IPS-18a (cell line): ENCODE data around the gene CDH22.

Experiments
- H3K27ac ChIP-seq: one replicate; pipeline ENCODE4 v1.5.1; 2013; ENCODE audit warnings: low read length
- H3K27me3 ChIP-seq: one replicate; pipeline ENCODE4 v1.6.1; 2013; ENCODE audit warnings: mild to moderate bottlenecking, low read length; ENCODE audit not compliant: control insufficient read depth, insufficient read depth
- H3K36me3 ChIP-seq: one replicate; pipeline ENCODE4 v1.6.1; 2013; ENCODE audit warnings: low read depth, low read length; ENCODE audit not compliant: control insufficient read depth
- H3K4me1 ChIP-seq: one replicate; pipeline ENCODE4 v1.6.1; 2013; ENCODE audit warnings: low read depth, low read length; ENCODE audit not compliant: control insufficient read depth
- H3K4me3 ChIP-seq: one replicate; pipeline ENCODE4 v1.5.1; 2013; ENCODE audit warnings: low read length
- H3K9ac ChIP-seq: one replicate; pipeline ENCODE4 v1.6.1; 2013; ENCODE audit warnings: mild to moderate bottlenecking, low read length, moderate library complexity
- H3K9me3 ChIP-seq: one replicate; pipeline ENCODE4 v1.6.1; 2013; ENCODE audit warnings: low read depth, low read length; ENCODE audit not compliant: control insufficient read depth

Gene CDH22

GRCh38 chr20:46213946-46214823 is 94.1 kb downstream of the CDH22 start:
- H3K4me1 ChIP-seq, result peaks cover 12% of the 10 kb centered on the region
- no peaks in the 10 kb centered on the region for H3K27me3 ChIP-seq
- no peaks in the 10 kb centered on the region for H3K36me3 ChIP-seq
- H3K9me3 ChIP-seq, result no peaks in the 10 kb centered on the region
- no peak overlapping the region for H3K9ac ChIP-seq
- H3K4me3 ChIP-seq, result no peak overlapping the region
- H3K27ac ChIP-seq, result no peak overlapping the region

- Histone ChIP-seq H3K9ac (no peak overlapping the region), H3K4me3 (no peak overlapping the region), H3K4me1 (peaks cover 12% of the 10 kb centered on the region), H3K27me3 (no peaks in the 10 kb centered on the region), H3K27ac (no peak overlapping the region), H3K36me3 (no peaks in the 10 kb centered on the region), H3K9me3 (no peaks in the 10 kb centered on the region)
These were observed 95.4 kb downstream of the CDH22 start for GRCh38 chr20:46212876-46213275.

- H3K27me3 ChIP-seq, result no peaks in the 10 kb centered on the region
- no peak overlapping the region for H3K9ac ChIP-seq
- H3K4me1 ChIP-seq, result peaks cover 12% of the 10 kb centered on the region
- no peak overlapping the region for H3K4me3 ChIP-seq
- H3K9me3 ChIP-seq, result no peaks in the 10 kb centered on the region
- no peak overlapping the region for H3K27ac ChIP-seq
- H3K36me3 ChIP-seq, result no peaks in the 10 kb centered on the region
These were observed 96.0 kb downstream of the CDH22 start for GRCh38 chr20:46212252-46212651.

- no peak overlapping the region for H3K9ac ChIP-seq
- no peaks in the 10 kb centered on the region for H3K27me3 ChIP-seq
- no peak overlapping the region for H3K4me3 ChIP-seq
- H3K9me3 ChIP-seq, result no peaks in the 10 kb centered on the region
- no peaks in the 10 kb centered on the region for H3K36me3 ChIP-seq
- H3K27ac ChIP-seq, result no peak overlapping the region
- H3K4me1 ChIP-seq, result peaks cover 10% of the 10 kb centered on the region
These were observed 97.0 kb downstream of the CDH22 start for GRCh38 chr20:46211331-46211722.

GRCh38 chr20:46210672-46211330 is 97.5 kb downstream of the CDH22 start:
- no peaks in the 10 kb centered on the region for H3K36me3 ChIP-seq
- no peak overlapping the region for H3K9ac ChIP-seq
- peaks cover 6% of the 10 kb centered on the region for H3K4me1 ChIP-seq
- no peak overlapping the region for H3K4me3 ChIP-seq
- H3K27me3 ChIP-seq, result no peaks in the 10 kb centered on the region
- no peak overlapping the region for H3K27ac ChIP-seq
- H3K9me3 ChIP-seq, result no peaks in the 10 kb centered on the region

- Histone ChIP-seq H3K27ac (no peak overlapping the region), H3K9me3 (no peaks in the 10 kb centered on the region), H3K27me3 (no peaks in the 10 kb centered on the region), H3K4me3 (no peak overlapping the region), H3K9ac (no peak overlapping the region), H3K4me1 (no peaks in the 10 kb centered on the region), H3K36me3 (no peaks in the 10 kb centered on the region)
These were observed 98.2 kb downstream of the CDH22 start for GRCh38 chr20:46209930-46210671.

GRCh38 chr20:46207793-46208192 is 100.5 kb downstream of the CDH22 start:
- H3K27me3 ChIP-seq, result no peaks in the 10 kb centered on the region
- no peak overlapping the region for H3K4me3 ChIP-seq
- H3K27ac ChIP-seq, result no peak overlapping the region
- H3K9me3 ChIP-seq, result no peaks in the 10 kb centered on the region
- H3K9ac ChIP-seq, result no peak overlapping the region
- peaks cover 1% of the 10 kb centered on the region for H3K4me1 ChIP-seq
- no peaks in the 10 kb centered on the region for H3K36me3 ChIP-seq

GRCh38 chr20:46206992-46207549 is 101.2 kb downstream of the CDH22 start:
- no peaks in the 10 kb centered on the region for H3K36me3 ChIP-seq
- no peaks in the 10 kb centered on the region for H3K9me3 ChIP-seq
- no peak overlapping the region for H3K27ac ChIP-seq
- H3K9ac ChIP-seq, result no peak overlapping the region
- no peak overlapping the region for H3K4me3 ChIP-seq
- no peaks in the 10 kb centered on the region for H3K27me3 ChIP-seq
- H3K4me1 ChIP-seq, result peaks cover 4% of the 10 kb centered on the region

- Histone ChIP-seq H3K9me3 (no peaks in the 10 kb centered on the region), H3K9ac (no peak overlapping the region), H3K27me3 (no peaks in the 10 kb centered on the region), H3K4me1 (peaks cover 4% of the 10 kb centered on the region), H3K36me3 (no peaks in the 10 kb centered on the region), H3K4me3 (no peak overlapping the region), H3K27ac (no peak overlapping the region)
These were observed 102.3 kb downstream of the CDH22 start for GRCh38 chr20:46206025-46206424.

- no peak overlapping the region for H3K4me3 ChIP-seq
- no peak overlapping the region for H3K9ac ChIP-seq
These were observed 102.9 kb downstream of the CDH22 start for GRCh38 chr20:46205349-46205748.

GRCh38 chr20:46204594-46205186 is 103.6 kb downstream of the CDH22 start:
- no peaks in the 10 kb centered on the region for H3K27me3 ChIP-seq
- no peaks in the 10 kb centered on the region for H3K36me3 ChIP-seq
- no peak overlapping the region for H3K27ac ChIP-seq
- peaks cover 4% of the 10 kb centered on the region for H3K4me1 ChIP-seq
- no peak overlapping the region for H3K9ac ChIP-seq
- H3K9me3 ChIP-seq, result no peaks in the 10 kb centered on the region
- no peak overlapping the region for H3K4me3 ChIP-seq

More at GRCh38 chr20:46205349-46205748, 102.9 kb downstream of the CDH22 start:
- Histone ChIP-seq H3K4me1 (peaks cover 4% of the 10 kb centered on the region), H3K27me3 (no peaks in the 10 kb centered on the region), H3K36me3 (no peaks in the 10 kb centered on the region), H3K27ac (no peak overlapping the region), H3K9me3 (no peaks in the 10 kb centered on the region)
